Urinary bladder (tissue), 4 donors: ENCODE results near the gene URM1. TPM values are rescaled to one million over a fixed set of nuclear protein-coding genes. Genes with fewer than 3 reads are reported as not detected.
"Not testable (repeated sequence)": the region's sequence is repeated elsewhere in the genome, so short reads cannot be mapped to it uniquely, and the experiment has no call there.

ENCODE experiments used
- DNase-seq: peaks from one replicate; pipeline ENCODE4 v3.0.0-alpha.2; 2015; ENCODE audit errors: extremely low spot score
- H3K27ac ChIP-seq: one replicate; pipeline ENCODE4 v1.5.1; 2013; ENCODE audit warnings: low read depth, mild to moderate bottlenecking, moderate library complexity
- H3K36me3 ChIP-seq: one replicate; pipeline ENCODE4 v1.6.1; 2013; ENCODE audit warnings: mild to moderate bottlenecking, moderate library complexity; ENCODE audit not compliant: insufficient read depth
- H3K4me1 ChIP-seq: one replicate; pipeline ENCODE4 v1.6.1; 2013; ENCODE audit warnings: mild to moderate bottlenecking, moderate library complexity; ENCODE audit not compliant: insufficient read depth
- H3K4me3 ChIP-seq: one replicate; pipeline ENCODE4 v1.5.1; 2013; ENCODE audit warnings: low read depth, low read length
- WGBS: extraction: QIAGEN DNeasy Blood & Tissue Kit; methylation state at CpG from one replicate; pipeline ENCODE4 v1.1.7; 2013; 5-methylcytosine and 5-hydroxymethylcytosine counted together
- polyA plus RNA-seq: library from polyadenylated mRNA; stranded (reverse); fragments of 200-250 nt; gene quantifications from one replicate; pipeline ENCODE4 v1.2.3, GENCODE V29; 2013
- total RNA-seq: library from RNA; depleted of rRNA; stranded (reverse); fragments of >200 nt; gene quantifications from one replicate; pipeline ENCODE4 v1.2.3, GENCODE V29; 2014
- donor health status: healthy with polysubstance abuse.
- donor health status: healthy.

URM1 gene
- total and polyA plus RNA-seq, 2 donors = 21.1 to 71.1 TPM

DNA sequence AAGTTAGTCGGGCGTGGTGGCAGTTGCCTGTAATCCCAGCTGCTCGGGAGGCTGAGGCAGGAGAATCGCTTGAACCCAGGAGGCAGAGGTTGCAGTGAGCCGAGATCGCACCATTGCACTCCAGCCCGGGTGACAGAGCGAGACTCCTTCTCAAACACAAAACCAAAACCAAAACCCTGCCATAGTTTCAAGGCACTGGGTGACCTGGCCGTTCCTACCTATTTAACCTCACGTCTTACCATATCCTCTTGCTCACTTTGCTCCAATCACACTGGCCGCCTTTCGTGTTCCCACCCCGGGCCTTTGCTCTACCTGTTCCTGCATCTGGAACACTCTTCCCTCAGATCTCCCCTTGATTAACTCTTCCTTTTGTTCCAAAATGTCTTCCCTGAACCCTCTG, 42.6 kb downstream of the URM1 start:
- WGBS = 90% methylated on average over 13 of the region's 13 CpGs
- DNase-seq, H3K36me3 ChIP-seq, H3K27ac ChIP-seq, H3K4me3 ChIP-seq, H3K4me1 ChIP-seq: not testable (repeated sequence)

GRCh38 chr9:128414461-128414860, 43.3 kb downstream of the URM1 start:
- Histone ChIP-seq H3K4me1 (no peaks in the 10 kb centered on the region), H3K4me3 (no peak overlapping the region), H3K27ac (no peak overlapping the region), H3K36me3 (no peaks in the 10 kb centered on the region)
- DNase-seq = no peak
- WGBS = 65% methylated on average over 3 of the region's 3 CpGs

GRCh38 chr9:128415281-128415680, 44.1 kb downstream of the URM1 start:
- WGBS = 81% methylated on average over 2 of the region's 2 CpGs
- Histone ChIP-seq H3K4me1 (no peaks in the 10 kb centered on the region), H3K27ac (no peak overlapping the region), H3K36me3 (no peaks in the 10 kb centered on the region), H3K4me3 (no peak overlapping the region)
- DNase-seq = no peak

DNA sequence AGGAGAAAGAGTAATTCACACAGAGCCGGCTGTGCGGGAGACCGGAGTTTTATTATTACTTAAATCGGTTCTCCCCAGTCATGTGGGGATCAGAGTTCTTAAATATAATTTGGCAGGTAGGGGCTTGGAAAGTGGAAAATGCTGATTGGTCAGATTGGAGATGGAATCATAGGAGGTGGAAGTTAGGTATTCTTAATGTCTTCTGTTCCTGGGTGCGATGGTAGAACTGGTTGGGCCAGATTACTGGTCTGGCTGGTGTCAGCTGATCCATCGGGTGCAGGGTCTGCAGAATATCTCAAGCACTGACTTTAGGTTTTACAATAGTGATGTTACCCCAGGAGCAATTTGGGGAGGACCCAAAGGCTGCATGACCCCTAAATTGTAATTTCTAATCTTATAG, 44.8 kb downstream of the URM1 start:
- Histone ChIP-seq H3K4me1 (no peaks in the 10 kb centered on the region), H3K27ac (no peak overlapping the region), H3K4me3 (no peak overlapping the region), H3K36me3 (no peaks in the 10 kb centered on the region)
- peak; percentile 54 for DNase-seq
- WGBS = 49% methylated on average over 6 of the region's 6 CpGs

DNA sequence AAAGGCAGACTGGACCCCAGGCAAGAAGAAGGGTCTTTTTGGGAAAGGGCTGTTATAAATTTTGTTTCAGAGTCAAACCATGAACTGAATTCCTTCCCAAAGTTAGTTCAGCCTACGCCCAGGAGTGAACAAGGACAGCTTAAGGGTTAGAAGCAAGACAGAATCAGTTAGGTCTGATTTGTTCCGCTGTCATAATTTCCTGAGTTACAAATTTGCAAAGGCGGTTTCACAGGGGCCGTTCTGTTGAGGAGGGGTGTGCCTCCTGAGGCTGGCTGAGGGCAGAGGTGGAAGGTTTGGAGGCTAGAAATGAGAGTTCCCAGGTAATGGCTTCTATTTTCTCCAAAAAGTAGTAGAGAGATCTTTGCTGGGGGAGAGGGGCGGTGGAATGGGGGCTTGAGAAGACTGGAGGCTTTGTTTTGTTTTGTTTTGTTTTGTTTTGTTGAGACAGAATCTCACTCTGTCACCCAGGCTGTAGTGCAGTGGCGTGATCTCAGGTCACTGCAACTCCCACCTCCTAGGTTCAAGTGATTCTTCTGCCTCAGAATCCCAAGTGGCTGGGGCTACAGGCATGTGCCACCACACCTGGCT, 45.4 kb downstream of the URM1 start:
- no peak overlapping the region for H3K27ac ChIP-seq
- H3K4me1 ChIP-seq = no peaks in the 10 kb centered on the region
- 54% methylated on average over 6 of the region's 6 CpGs for WGBS
- H3K4me3 ChIP-seq = no peak overlapping the region
- H3K36me3 ChIP-seq = no peaks in the 10 kb centered on the region
- DNase-seq = no peak

DNA sequence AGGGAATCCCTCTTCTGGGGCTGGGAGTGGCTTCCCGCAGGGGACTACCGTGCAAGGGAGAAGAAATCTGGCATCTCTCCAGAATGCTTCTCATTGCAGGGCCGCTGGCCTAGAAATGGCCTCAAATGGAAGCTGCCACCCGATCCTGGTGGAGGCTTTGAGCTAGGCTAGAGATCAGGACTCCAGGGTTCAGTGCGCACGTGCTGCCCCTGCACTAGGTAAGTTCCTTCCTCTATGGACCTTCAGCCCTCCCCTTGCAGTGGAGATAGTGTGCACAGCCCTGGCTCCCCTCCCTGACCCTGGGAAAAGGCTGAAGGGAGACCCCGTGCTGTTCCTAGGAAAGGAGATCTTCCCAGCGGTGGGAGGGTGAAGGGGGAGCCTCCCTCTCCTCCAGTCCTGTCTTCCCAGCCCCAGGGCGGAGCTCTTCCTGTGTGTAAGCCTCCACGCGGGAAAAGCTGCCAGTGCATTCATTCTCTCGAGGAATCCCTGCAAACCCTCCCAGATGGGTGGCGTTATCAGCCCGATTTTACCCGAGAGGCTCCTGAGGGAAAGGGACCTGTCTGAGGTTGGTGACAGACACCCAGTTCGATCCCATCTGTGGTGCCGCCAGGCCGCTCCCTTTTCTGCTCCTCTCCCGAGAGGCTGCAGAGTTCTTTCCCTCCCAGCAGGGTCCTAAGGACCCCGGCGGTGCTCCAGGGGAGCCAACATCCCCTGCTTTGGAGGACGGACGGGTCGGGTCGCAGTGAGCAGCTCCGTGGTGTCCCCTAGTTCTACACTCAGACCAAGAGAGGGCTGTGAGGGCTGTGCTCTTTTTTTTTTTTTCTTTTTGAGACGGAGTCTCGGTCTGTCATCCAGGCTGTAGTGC, 48.1 kb downstream of the URM1 start:
- DNase-seq = no peak
- Histone ChIP-seq H3K4me3 (no peak overlapping the region), H3K4me1 (no peaks in the 10 kb centered on the region), H3K36me3 (no peaks in the 10 kb centered on the region), H3K27ac (no peak overlapping the region)
- WGBS = 8% methylated on average over 28 of the region's 28 CpGs

DNA sequence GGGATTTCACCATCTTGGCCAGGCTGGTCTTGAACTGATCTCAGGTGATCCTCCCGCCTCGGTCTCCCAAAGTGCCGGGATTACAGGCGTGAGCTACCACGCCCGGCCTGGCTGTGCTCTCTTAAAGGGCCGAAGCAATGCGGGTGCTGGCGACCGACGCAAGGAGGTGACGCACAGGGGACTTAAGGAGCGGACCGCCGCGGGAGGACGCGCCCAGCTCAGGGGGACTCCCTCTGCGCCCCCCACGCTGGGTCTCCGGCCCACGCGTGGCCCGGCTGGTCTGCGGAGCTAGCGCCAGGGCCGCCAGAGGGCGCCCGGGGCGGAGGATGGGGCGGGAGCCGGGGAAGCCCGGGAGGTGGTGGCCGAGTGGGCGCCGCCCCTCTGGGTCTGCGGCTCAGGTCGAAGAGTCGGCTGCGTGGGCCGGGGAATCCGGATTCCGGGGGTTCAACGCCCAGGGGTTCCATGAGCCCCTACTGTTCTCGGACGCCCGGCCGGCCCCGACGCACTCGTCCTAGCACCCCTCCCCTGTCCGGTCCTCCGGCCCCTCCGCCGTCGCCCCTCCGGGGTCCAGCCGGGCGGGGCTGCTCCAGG, 49.0 kb downstream of the URM1 start:
- under 1% methylated on average over 59 of the region's 59 CpGs for WGBS
- peak overlapping the region; percentile 93 for H3K4me3 ChIP-seq
- H3K4me1 ChIP-seq = no peaks in the 10 kb centered on the region
- DNase-seq = no peak
- H3K27ac ChIP-seq = peak overlapping the region; percentile 51
- no peaks in the 10 kb centered on the region for H3K36me3 ChIP-seq

- no peak for DNase-seq
- no peaks in the 10 kb centered on the region for H3K36me3 ChIP-seq
- peak within 1 kb of the TSS; percentile 51 for H3K27ac ChIP-seq
- peak within 1 kb of the TSS; percentile 93 for H3K4me3 ChIP-seq
- WGBS = under 1% methylated on average over 59 of the region's 59 CpGs
- no peaks in the 10 kb centered on the region for H3K4me1 ChIP-seq
Measured at GRCh38 chr9:128420651-128421481, 49.7 kb downstream of the URM1 start, which contains the start of gene CERCAM. Gene CERCAM (plus strand): TSS chr9:128420857. CDS start chr9:128420878, 21 bp downstream.

GRCh38 chr9:128421482-128421996, 50.4 kb downstream of the URM1 start:
- no peak overlapping the region for H3K27ac ChIP-seq
- H3K4me3 ChIP-seq = peak overlapping the region; percentile 93
- WGBS = 20% methylated on average over 11 of the region's 11 CpGs
- H3K4me1 ChIP-seq = no peaks in the 10 kb centered on the region
- no peak for DNase-seq
- no peaks in the 10 kb centered on the region for H3K36me3 ChIP-seq

- H3K27ac ChIP-seq, DNase-seq, H3K36me3 ChIP-seq, H3K4me1 ChIP-seq, H3K4me3 ChIP-seq: not testable (repeated sequence)
- WGBS = 89% methylated on average over 13 of the region's 13 CpGs
Measured at GRCh38 chr9:128422022-128422782, 51.0 kb downstream of the URM1 start.

- 92% methylated on average over 5 of the region's 5 CpGs for WGBS
Measured at GRCh38 chr9:128422783-128423150, 51.6 kb downstream of the URM1 start.

GRCh38 chr9:128423356-128423755, 52.2 kb downstream of the URM1 start:
- not testable (repeated sequence) for H3K27ac ChIP-seq, H3K4me3 ChIP-seq, H3K36me3 ChIP-seq, DNase-seq, H3K4me1 ChIP-seq
- WGBS = 74% methylated on average over 6 of the region's 6 CpGs

More at GRCh38 chr9:128422783-128423150, 51.6 kb downstream of the URM1 start:
- Histone ChIP-seq H3K36me3 (no peaks in the 10 kb centered on the region), H3K4me3 (no peak overlapping the region), H3K27ac (no peak overlapping the region), H3K4me1 (no peaks in the 10 kb centered on the region)
- DNase-seq = no peak
